Left forelimb (tissue), 1 donor: ENCODE measurements around the gene DDX4.
"Not testable (repeated sequence)": the region's sequence is repeated elsewhere in the genome, so short reads cannot be mapped to it uniquely, and the experiment has no call there.

Experiments used
- DNase-seq: peaks from one replicate; pipeline ENCODE4 v3.0.0-alpha.2; 2018; ENCODE audit warnings: low spot score

The DDX4 gene

GRCh38 chr5:55724281-55724680 is 13.6 kb upstream of the DDX4 start:
- DNase-seq = no peak

- no peak for DNase-seq
Observed at GRCh38 chr5:55731848-55732247, 6.0 kb upstream of the DDX4 start.

GRCh38 chr5:55732585-55732984 is 5.3 kb upstream of the DDX4 start:
- no peak for DNase-seq

- DNase-seq = no peak
Observed at GRCh38 chr5:55734658-55735057, 3.2 kb upstream of the DDX4 start.

GRCh38 chr5:55742778-55743177 is 4.9 kb downstream of the DDX4 start:
- DNase-seq = no peak

- DNase-seq = no peak
Observed at GRCh38 chr5:55747778-55748318, 10.0 kb downstream of the DDX4 start.

GRCh38 chr5:55749387-55749786 is 11.5 kb downstream of the DDX4 start:
- no peak for DNase-seq

- no peak for DNase-seq
Observed at GRCh38 chr5:55750063-55750462, 12.2 kb downstream of the DDX4 start.

- DNase-seq = no peak
Observed at GRCh38 chr5:55750499-55750898, 12.6 kb downstream of the DDX4 start.

GRCh38 chr5:55758231-55758630 is 20.4 kb downstream of the DDX4 start:
- DNase-seq = no peak

GRCh38 chr5:55758714-55759113 is 20.9 kb downstream of the DDX4 start:
- DNase-seq = no peak

- not testable (repeated sequence) for DNase-seq
Observed at GRCh38 chr5:55761721-55762120, 23.9 kb downstream of the DDX4 start.

GRCh38 chr5:55763746-55764420 is 26.0 kb downstream of the DDX4 start:
- no peak for DNase-seq

GRCh38 chr5:55768279-55768678 is 30.4 kb downstream of the DDX4 start:
- no peak for DNase-seq

GRCh38 chr5:55771175-55771655 is 33.4 kb downstream of the DDX4 start:
- DNase-seq = no peak

GRCh38 chr5:55773057-55773456 is 35.2 kb downstream of the DDX4 start:
- no peak for DNase-seq

- DNase-seq = no peak
Observed at GRCh38 chr5:55777332-55777731, 39.5 kb downstream of the DDX4 start.

GRCh38 chr5:55800924-55801323 is 63.1 kb downstream of the DDX4 start:
- no peak for DNase-seq

- DNase-seq = not testable (repeated sequence)
Observed at GRCh38 chr5:55808814-55809213, 71.0 kb downstream of the DDX4 start.

- not testable (repeated sequence) for DNase-seq
Observed at GRCh38 chr5:55815939-55816338, 78.1 kb downstream of the DDX4 start.

GRCh38 chr5:55816342-55816741 is 78.5 kb downstream of the DDX4 start:
- no peak for DNase-seq

GRCh38 chr5:55817030-55817429 is 79.2 kb downstream of the DDX4 start:
- DNase-seq = no peak

GRCh38 chr5:55820488-55820887 is 82.6 kb downstream of the DDX4 start:
- DNase-seq = no peak
